ENCODE data around the gene MB. TPM values are rescaled to one million over a fixed set of nuclear protein-coding genes. Genes with fewer than 3 reads are reported as not detected.

MB gene
- total and polyA plus RNA-seq, 9 of the 15 experiments (the other 6 are each of a cell fraction or from before 2014, with no cell fraction given): not detected

DNA sequence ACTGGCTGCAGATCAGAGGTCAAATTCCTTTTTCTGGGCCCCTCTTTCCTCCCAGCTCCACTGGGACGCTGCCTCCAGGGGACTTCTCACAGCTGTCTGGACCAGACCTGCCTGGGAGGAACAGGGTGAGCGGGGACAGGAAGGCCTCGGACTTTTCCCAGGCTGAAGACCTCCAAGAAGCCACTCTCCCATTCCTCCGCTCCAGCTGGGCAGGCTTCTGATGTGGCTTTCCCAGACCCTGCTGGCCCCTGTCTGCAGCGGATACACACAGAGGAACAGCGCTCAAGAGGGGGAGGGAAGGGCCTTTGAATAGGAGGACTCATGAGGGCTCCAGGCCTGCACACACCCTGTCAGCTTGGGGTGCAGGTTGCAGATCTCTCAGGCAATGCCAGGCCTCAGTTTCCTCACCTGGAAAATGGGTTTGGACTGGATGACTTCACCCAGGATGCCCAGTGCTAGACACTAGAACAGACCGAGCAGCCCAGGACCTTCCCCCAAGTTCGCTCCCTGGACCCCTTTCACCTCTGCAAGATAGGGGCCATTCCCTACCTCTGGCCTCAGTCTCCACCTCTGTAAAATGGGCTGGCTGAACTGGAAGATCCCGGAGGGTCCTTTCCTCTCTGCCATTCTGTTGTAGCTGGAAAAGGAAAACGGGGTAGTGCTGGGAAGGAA, 36.6 kb downstream of the MB start:
- FAIRE-seq (no peak), DNase-seq (ENCODE audit: extremely low read depth in 1 of 4, low spot score in 3 of 4) (no peak), ATAC-seq (no peak)
- ChIA-PET POLR2A (interaction anchor here (0.6 kb wide), 1 partner anchor 544 kb away, joined by 4 read pairs; no protein-coding TSS in a partner anchor), CTCF (ENCODE audit: low intra/inter-chr PET ratio) (interaction anchor here (0.7 kb wide), 1 partner anchor 146 kb away, joined by 4 read pairs; no protein-coding TSS in a partner anchor)
- in situ Hi-C loops (cut with MboI): loop anchor here (5.0 kb wide), 2 partner anchors 148 to 228 kb away; no protein-coding TSS in a partner anchor
- no peaks in the 10 kb centered on the region for H3K9me3 ChIP-seq (replicated peaks; ENCODE audit: control insufficient read depth, insufficient read depth, low read depth, low read length)
- no peaks in the 10 kb centered on the region for H3K79me2 ChIP-seq (ENCODE audit: control insufficient read depth, insufficient read depth, low read length)
- H3K27me3 ChIP-seq (ENCODE audit: control insufficient read depth in 2 of 2, insufficient read depth in 2 of 2, low read length in 2 of 2): 0 out of 5 replicates have a peak, but pooled peaks cover 0 to 6% of the 10 kb centered on the region in 2 experiments
- no peak overlapping the region for H3K9ac ChIP-seq (ENCODE audit: insufficient read depth in 1 of 2, low read depth in 2 of 2, low read length in 2 of 2)
- H3K9me1 ChIP-seq (ENCODE audit: control insufficient read depth, insufficient read depth, low read length): no peaks in the 10 kb centered on the region
- BruUV-seq (replicated peaks): no TSS peak
- H3K4me3 ChIP-seq: no peak overlapping the region
- no peak overlapping the region for H2AFZ ChIP-seq (ENCODE audit: low read depth, low read length)
- 25% methylated on average over 5 of the region's 10 CpGs for WGBS (ENCODE audit: insufficient coverage, low coverage, missing lambda C conversion rate)
- H3K4me1 ChIP-seq (replicated peaks in 1 of 2; ENCODE audit: control insufficient read depth in 2 of 2, insufficient read depth in 2 of 2, low read length in 2 of 2): no peaks in the 10 kb centered on the region
- TF ChIP-seq RBM25 (IDR thresholded peaks at IDR 0.05; ENCODE audit: low read depth, low read length, severe bottlenecking) (peak; percentile 88), PHF8 (IDR thresholded peaks at IDR 0.05; ENCODE audit: borderline replicate concordance, low read length) (no peak), ADNP (tag; IDR thresholded peaks at IDR 0.05) (peak; percentile 50; the same call in 1 of the 2 replicates), BCOR (IDR thresholded peaks at IDR 0.05) (peak; percentile 78), NELFE (IDR thresholded peaks at IDR 0.05; ENCODE audit: insufficient read depth, insufficient read length) (no peak), SMARCA5 (IDR thresholded peaks at IDR 0.05) (peak; percentile 35; the same call in 1 of the 2 replicates), HOXB6 (CRISPR knock-in tag; IDR thresholded peaks at IDR 0.05; ENCODE audit: borderline replicate concordance) (no peak), KDM1A (IDR thresholded peaks at IDR 0.05) (peak; percentile 22 to 45; a peak in 1 of 4 replicates), MTF1 (CRISPR knock-in tag; IDR thresholded peaks at IDR 0.05; ENCODE audit: borderline replicate concordance) (no peak), MBD2 (IDR thresholded peaks at IDR 0.05; ENCODE audit: borderline replicate concordance, low read depth) (no peak)
- H3K36me3 ChIP-seq (ENCODE audit: control insufficient read depth, insufficient read depth, low read length): no peaks in the 10 kb centered on the region
- H4K20me1 ChIP-seq (replicated peaks; ENCODE audit: control insufficient read depth, insufficient read depth, low read length): no peaks in the 10 kb centered on the region
- intact Hi-C loops (cut with micrococcal nuclease): loop anchor here (5.0 to 10.0 kb wide), 2 partner anchors 86 to 153 kb away; no protein-coding TSS in a partner anchor
- no peak overlapping the region for H3K27ac ChIP-seq (ENCODE audit: extremely low read depth, low read depth, low read length)
- H3K4me2 ChIP-seq (ENCODE audit: insufficient read depth, low read length): no peak overlapping the region
